ENCODE data around the gene GSAP. TPM values are rescaled to one million over a fixed set of nuclear protein-coding genes. Genes with fewer than 3 reads are reported as not detected.

Gene GSAP
- total and polyA plus RNA-seq, 10 donors: 35.9 to 96.5 (median 76.9) TPM

DNA sequence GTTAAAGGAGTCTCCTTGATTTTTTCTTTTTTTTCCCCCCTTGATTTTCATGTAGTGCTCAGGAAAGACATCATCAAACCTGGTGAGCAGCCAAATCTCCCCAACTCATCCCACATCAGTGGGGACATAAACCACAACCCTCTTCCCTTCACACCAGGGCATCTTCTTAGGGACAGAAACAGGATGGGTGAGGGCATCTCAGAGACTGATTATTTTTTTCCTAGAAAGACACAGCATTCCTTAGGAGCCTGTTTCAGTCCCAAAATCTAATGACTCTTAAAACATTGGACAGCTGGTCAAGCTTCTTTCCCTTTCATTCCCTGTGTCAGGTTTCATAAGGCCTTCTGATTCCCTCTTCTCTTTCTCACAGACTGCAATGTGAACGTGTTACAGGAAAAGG lies 31.5 kb upstream of the GSAP start:
- intact Hi-C loops (cut with DNase I; ENCODE audit: low total_unique reads): no loop called here
- no peak for DNase-seq

GRCh38 chr7:77444123-77444522 lies 28.0 kb upstream of the GSAP start:
- 63 to 68% (median 63%) methylated on average over 1 of the region's 1 CpG for WGBS, 5 donors
- Histone ChIP-seq H3K4me1 (peaks cover 0 to 38% (median 11%) of the 10 kb centered on the region in 6 donors), H3K4me3 (no peak overlapping the region), H3K27ac (peak overlapping the region in 6 of 8 donors; percentile 2 to 75 (median 60)), H3K9me3 (no peaks in the 10 kb centered on the region), H3K36me3 (no peaks in the 10 kb centered on the region), H3K27me3 (replicated peaks in 1 of 7) (no peaks in the 10 kb centered on the region)
- no peak for DNase-seq
- intact Hi-C loops (cut with DNase I; ENCODE audit: low total_unique reads): no loop called here
- TF ChIP-seq CTCF (IDR thresholded peaks at IDR 0.05 in 8 of 11, conservative IDR thresholded peaks at IDR 0.05 in 3 of 11) (no peak), POLR2A (IDR thresholded peaks at IDR 0.05) (no peak), POLR2AphosphoS5 (IDR thresholded peaks at IDR 0.05) (no peak)

More for the DNA sequence above, 31.5 kb upstream of the GSAP start:
- H3K9me3 ChIP-seq: no peaks in the 10 kb centered on the region
- H3K27me3 ChIP-seq (replicated peaks in 1 of 7): no peaks in the 10 kb centered on the region
- TF ChIP-seq CTCF (IDR thresholded peaks at IDR 0.05 in 8 of 11, conservative IDR thresholded peaks at IDR 0.05 in 3 of 11) (no peak), POLR2AphosphoS5 (IDR thresholded peaks at IDR 0.05) (no peak)
- H3K4me1 ChIP-seq: peaks cover 0 to 33% (median 9%) of the 10 kb centered on the region in 6 donors
- H3K4me3 ChIP-seq: no peak overlapping the region
- H3K36me3 ChIP-seq: no peaks in the 10 kb centered on the region
- H3K27ac ChIP-seq: peak overlapping the region in 4 of 8 donors; percentile 16 to 61 (median 46)
- 62 to 90% (median 89%) methylated on average over 1 of the region's 1 CpG for WGBS, 5 donors

DNA sequence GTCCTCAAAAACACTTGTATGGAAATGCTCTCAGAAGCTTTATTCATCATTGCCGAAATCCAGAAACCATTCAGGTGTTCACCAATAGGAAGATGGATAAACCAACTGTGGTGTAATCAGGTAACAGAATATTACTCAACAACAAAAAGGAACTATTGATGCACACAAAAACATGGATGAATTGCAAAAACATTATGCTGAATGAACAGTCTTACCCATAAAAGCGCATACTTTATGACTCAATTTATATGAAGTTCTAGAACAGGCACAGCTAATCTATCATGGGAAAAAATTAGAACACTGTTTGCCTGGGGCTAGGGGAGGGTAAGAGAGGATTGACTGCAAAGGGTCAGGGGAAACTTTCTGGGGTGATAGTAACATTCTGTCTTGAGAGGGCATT lies 26.9 kb upstream of the GSAP start:
- 57 to 92% (median 85%) methylated on average over 2 of the region's 2 CpGs for WGBS, 5 donors
- intact Hi-C loops (cut with DNase I; ENCODE audit: low total_unique reads): no loop called here
- H3K36me3 ChIP-seq: no peaks in the 10 kb centered on the region
- H3K9me3 ChIP-seq: no peaks in the 10 kb centered on the region
- no peak for DNase-seq
- TF ChIP-seq CTCF (IDR thresholded peaks at IDR 0.05 in 8 of 11, conservative IDR thresholded peaks at IDR 0.05 in 3 of 11) (no peak), POLR2A (IDR thresholded peaks at IDR 0.05) (no peak), POLR2AphosphoS5 (IDR thresholded peaks at IDR 0.05) (no peak)
- H3K27me3 ChIP-seq (replicated peaks in 1 of 7): no peaks in the 10 kb centered on the region
- H3K27ac ChIP-seq: peak overlapping the region in 6 of 8 donors; percentile 26 to 75 (median 64)
- no peak overlapping the region for H3K4me3 ChIP-seq
- H3K4me1 ChIP-seq: peaks cover 0 to 38% (median 11%) of the 10 kb centered on the region in 6 donors

DNA sequence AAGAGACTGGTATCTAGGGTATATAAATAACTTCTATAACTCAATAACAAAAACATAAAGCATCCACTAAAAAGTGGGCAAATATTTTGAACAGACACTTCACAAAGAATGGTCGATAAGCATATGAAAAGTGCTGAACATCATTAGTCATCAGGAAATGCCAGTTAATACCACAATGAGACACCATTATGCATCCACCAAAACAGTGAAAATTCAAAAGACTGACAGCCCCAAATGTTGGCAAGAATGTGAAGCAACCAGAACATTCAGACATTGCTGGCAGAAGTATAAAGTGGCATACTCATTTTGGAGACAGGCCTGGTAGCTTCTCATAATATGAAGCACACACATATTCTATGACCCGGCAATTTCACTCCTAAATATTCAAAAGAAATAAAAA lies 26.5 kb upstream of the GSAP start:
- Histone ChIP-seq H3K4me3 (no peak overlapping the region), H3K9me3 (no peaks in the 10 kb centered on the region), H3K27ac (peak overlapping the region in 6 of 8 donors; percentile 26 to 75 (median 64)), H3K4me1 (peaks cover 0 to 36% (median 10%) of the 10 kb centered on the region in 6 donors), H3K27me3 (replicated peaks in 1 of 7) (no peaks in the 10 kb centered on the region), H3K36me3 (no peaks in the 10 kb centered on the region)
- DNase-seq: no peak
- 57 to 74% (median 63%) methylated on average over 2 of the region's 2 CpGs for WGBS, 5 donors
- intact Hi-C loops (cut with DNase I; ENCODE audit: low total_unique reads): no loop called here
- no peak for TF ChIP-seq POLR2A (IDR thresholded peaks at IDR 0.05)
- TF ChIP-seq POLR2AphosphoS5 (IDR thresholded peaks at IDR 0.05): no peak
- TF ChIP-seq CTCF (IDR thresholded peaks at IDR 0.05 in 8 of 11, conservative IDR thresholded peaks at IDR 0.05 in 3 of 11): no peak
